ENCODE measurements around the gene CHPF.

DNA sequence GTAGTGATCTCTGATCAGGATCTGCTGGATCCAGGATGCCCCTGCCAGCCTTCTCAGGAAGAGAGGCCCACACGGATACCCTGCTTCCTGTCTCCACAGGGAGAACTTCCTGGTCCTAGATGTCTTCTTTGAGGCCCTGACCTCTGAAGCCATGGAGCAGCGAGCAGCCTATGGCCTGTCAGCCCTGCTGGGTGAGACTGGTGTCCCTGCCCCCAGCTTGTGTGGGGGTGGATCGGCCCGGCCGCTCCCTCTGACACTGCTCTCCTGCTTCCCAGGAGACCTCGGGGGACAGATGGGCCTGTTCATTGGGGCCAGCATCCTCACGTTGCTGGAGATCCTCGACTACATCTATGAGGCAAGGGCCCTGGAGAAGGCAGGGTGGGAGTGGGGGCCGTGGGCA is 6.6 kb downstream of the CHPF start:
- no peak for TF ChIP-seq EZH2 (IDR thresholded peaks at IDR 0.05; ENCODE audit: borderline replicate concordance, low read depth, low read length, severe bottlenecking)
- TF ChIP-seq, protein P1, sequence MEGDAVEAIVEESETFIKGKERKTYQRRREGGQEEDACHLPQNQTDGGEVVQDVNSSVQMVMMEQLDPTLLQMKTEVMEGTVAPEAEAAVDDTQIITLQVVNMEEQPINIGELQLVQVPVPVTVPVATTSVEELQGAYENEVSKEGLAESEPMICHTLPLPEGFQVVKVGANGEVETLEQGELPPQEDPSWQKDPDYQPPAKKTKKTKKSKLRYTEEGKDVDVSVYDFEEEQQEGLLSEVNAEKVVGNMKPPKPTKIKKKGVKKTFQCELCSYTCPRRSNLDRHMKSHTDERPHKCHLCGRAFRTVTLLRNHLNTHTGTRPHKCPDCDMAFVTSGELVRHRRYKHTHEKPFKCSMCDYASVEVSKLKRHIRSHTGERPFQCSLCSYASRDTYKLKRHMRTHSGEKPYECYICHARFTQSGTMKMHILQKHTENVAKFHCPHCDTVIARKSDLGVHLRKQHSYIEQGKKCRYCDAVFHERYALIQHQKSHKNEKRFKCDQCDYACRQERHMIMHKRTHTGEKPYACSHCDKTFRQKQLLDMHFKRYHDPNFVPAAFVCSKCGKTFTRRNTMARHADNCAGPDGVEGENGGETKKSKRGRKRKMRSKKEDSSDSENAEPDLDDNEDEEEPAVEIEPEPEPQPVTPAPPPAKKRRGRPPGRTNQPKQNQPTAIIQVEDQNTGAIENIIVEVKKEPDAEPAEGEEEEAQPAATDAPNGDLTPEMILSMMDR (IDR thresholded peaks at IDR 0.05; ENCODE audit: extremely low read depth in 1 of 2, insufficient read depth in 1 of 2, low read depth in 1 of 2, low read length in 2 of 2), result no peak
- TF ChIP-seq, protein P2, sequence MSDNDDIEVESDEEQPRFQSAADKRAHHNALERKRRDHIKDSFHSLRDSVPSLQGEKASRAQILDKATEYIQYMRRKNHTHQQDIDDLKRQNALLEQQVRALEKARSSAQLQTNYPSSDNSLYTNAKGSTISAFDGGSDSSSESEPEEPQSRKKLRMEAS (IDR thresholded peaks at IDR 0.05; ENCODE audit: insufficient read depth, insufficient read length), result no peak
- TF ChIP-seq POLR2A (IDR thresholded peaks at IDR 0.05; ENCODE audit: low read depth, low read length), result no peak
